OCI-LY1 (cell line): ENCODE data around the gene KRTAP10-12.
"Not testable (repeated sequence)": the region's sequence is repeated elsewhere in the genome, so short reads cannot be mapped to it uniquely, and the experiment has no call there.

Experiments used
- H2AFZ ChIP-seq: fragments of 200-600 bp; sonication (generic), shearing (Covaris generic); 2 replicates; pipeline ENCODE4 v1.6.0; 2014; ENCODE audit warnings: antibody characterized with exemption, mild to moderate bottlenecking, low read length
- H3F3A ChIP-seq: fragments of 200-600 bp; sonication (generic), shearing (Covaris generic); 2 replicates; pipeline ENCODE4 v1.6.0; 2014; ENCODE audit warnings: mild to moderate bottlenecking, antibody characterized with exemption, low read length, moderate library complexity; ENCODE audit not compliant: insufficient read depth
- H3K27ac ChIP-seq: fragments of 200-600 bp; sonication (generic); 2 replicates; pipeline ENCODE4 v1.5.1; 2014; ENCODE audit warnings: low read length, mixed run types, mild to moderate bottlenecking, low read depth; ENCODE audit not compliant: poor library complexity, severe bottlenecking
- H3K27me3 ChIP-seq: fragments of 200-600 bp; sonication (generic); 2 replicates; pipeline ENCODE4 v1.6.0; 2014; ENCODE audit warnings: antibody characterized with exemption, mild to moderate bottlenecking, low read length, moderate library complexity; ENCODE audit not compliant: insufficient read depth
- H3K36me3 ChIP-seq: fragments of 200-600 bp; sonication (generic); 2 replicates; pipeline ENCODE4 v1.6.1; 2014; ENCODE audit warnings: mild to moderate bottlenecking, antibody characterized with exemption, low read length, moderate library complexity, mixed read lengths; ENCODE audit not compliant: insufficient read depth
- H3K4me1 ChIP-seq: fragments of 200-600 bp; sonication (generic); 2 replicates; pipeline ENCODE4 v1.5.1; 2014; ENCODE audit warnings: mild to moderate bottlenecking, low read length, moderate library complexity; ENCODE audit not compliant: insufficient read depth, severe bottlenecking
- H3K4me2 ChIP-seq: fragments of 200-600 bp; sonication (generic), shearing (Covaris generic); 2 replicates; pipeline ENCODE4 v1.6.1; 2014; ENCODE audit warnings: low read length
- H3K4me3 ChIP-seq: fragments of 200-600 bp; sonication (generic); 2 replicates; pipeline ENCODE4 v1.5.1; 2014; ENCODE audit warnings: low read length, low read depth, mild to moderate bottlenecking, mixed read lengths; ENCODE audit not compliant: poor library complexity, severe bottlenecking
- H3K79me2 ChIP-seq: fragments of 200-600 bp; shearing (Covaris generic); 2 replicates; pipeline ENCODE4 v1.6.1; 2016; ENCODE audit warnings: mixed run types, low read length, mixed read lengths; ENCODE audit not compliant: insufficient read depth
- H3K9ac ChIP-seq: fragments of 200-600 bp; sonication (generic), shearing (Covaris generic); 2 replicates; pipeline ENCODE4 v1.6.1; 2014; ENCODE audit warnings: mild to moderate bottlenecking, low read length, mixed read lengths
- H3K9me2 ChIP-seq: fragments of 200-600 bp; sonication (generic), shearing (Covaris generic); 2 replicates; pipeline ENCODE4 v1.6.1; 2014; ENCODE audit warnings: low read depth, mild to moderate bottlenecking, low read length, mixed read lengths
- H3K9me3 ChIP-seq: fragments of 200-600 bp; shearing (Covaris generic); 2 replicates; pipeline ENCODE4 v1.6.1; 2014; ENCODE audit warnings: low read length, mixed read lengths
- H4K20me1 ChIP-seq: fragments of 200-600 bp; sonication (generic), shearing (Covaris generic); 2 replicates; pipeline ENCODE4 v1.6.0; 2016; ENCODE audit warnings: mild to moderate bottlenecking, low read length; ENCODE audit not compliant: insufficient read depth
- CTCF ChIP-seq: fragments of 200-600 bp; sonication (generic), shearing (Covaris generic); IDR thresholded peaks from 2 replicates; pipeline ENCODE4 v1.5.1; 2017; ENCODE audit warnings: mild to moderate bottlenecking, antibody characterized with exemption, low read length, moderate library complexity, mixed read lengths
- EZH2 ChIP-seq: fragments of 200-600 bp; sonication (generic), shearing (Covaris generic); IDR thresholded peaks from 2 replicates; pipeline ENCODE4 v1.8.0; 2017; ENCODE audit warnings: borderline replicate concordance, mixed run types, mild to moderate bottlenecking, antibody characterized with exemption, low read length, moderate library complexity, mixed read lengths

The KRTAP10-12 gene

GRCh38 chr21:44697172-44697810 is at the start of gene KRTAP10-12:
Gene KRTAP10-12 (plus strand): TSS chr21:44697172. CDS start chr21:44697202, 30 bp downstream.
- H3K27ac ChIP-seq, H3K36me3 ChIP-seq, H3K9ac ChIP-seq, H3K4me2 ChIP-seq, H3F3A ChIP-seq, H3K4me1 ChIP-seq, H2AFZ ChIP-seq, H3K27me3 ChIP-seq, H3K9me2 ChIP-seq, H3K4me3 ChIP-seq, H3K9me3 ChIP-seq, H3K79me2 ChIP-seq, H4K20me1 ChIP-seq: not testable (repeated sequence)

- H3K9me3 ChIP-seq = peaks cover 8% of the 10 kb centered on the region
- no peak overlapping the region for H3K27ac ChIP-seq
- H3K9ac ChIP-seq = no peak overlapping the region
- H3K4me1 ChIP-seq = no peaks in the 10 kb centered on the region
- H3K79me2 ChIP-seq = no peaks in the 10 kb centered on the region
- TF ChIP-seq EZH2 (no peak), CTCF (no peak)
- no peaks in the 10 kb centered on the region for H3K9me2 ChIP-seq
- no peaks in the 10 kb centered on the region for H4K20me1 ChIP-seq
- H3K36me3 ChIP-seq = no peaks in the 10 kb centered on the region
- no peaks in the 10 kb centered on the region for H3F3A ChIP-seq
- H3K27me3 ChIP-seq = no peaks in the 10 kb centered on the region
- no peak overlapping the region for H3K4me3 ChIP-seq
- no peak overlapping the region for H3K4me2 ChIP-seq
- H2AFZ ChIP-seq = no peak overlapping the region
These were observed 49.8 kb upstream of the KRTAP10-12 start for GRCh38 chr21:44647222-44647552.

- Histone ChIP-seq H3K9me2 (no peaks in the 10 kb centered on the region), H2AFZ (no peak overlapping the region), H3K9ac (no peak overlapping the region), H3K4me1 (no peaks in the 10 kb centered on the region), H3F3A (no peaks in the 10 kb centered on the region), H3K9me3 (peaks cover 6% of the 10 kb centered on the region; the same call in 1 of the 2 replicates), H3K36me3 (no peaks in the 10 kb centered on the region; the same call in 1 of the 2 replicates), H4K20me1 (no peaks in the 10 kb centered on the region), H3K27me3 (no peaks in the 10 kb centered on the region), H3K27ac (no peak overlapping the region), H3K4me2 (no peak overlapping the region), H3K79me2 (no peaks in the 10 kb centered on the region), H3K4me3 (no peak overlapping the region)
- TF ChIP-seq CTCF (no peak), EZH2 (no peak)
These were observed 48.2 kb upstream of the KRTAP10-12 start for GRCh38 chr21:44648557-44649311.
